Measurements from ENCODE around the gene CST7.

CST7 gene

DNA sequence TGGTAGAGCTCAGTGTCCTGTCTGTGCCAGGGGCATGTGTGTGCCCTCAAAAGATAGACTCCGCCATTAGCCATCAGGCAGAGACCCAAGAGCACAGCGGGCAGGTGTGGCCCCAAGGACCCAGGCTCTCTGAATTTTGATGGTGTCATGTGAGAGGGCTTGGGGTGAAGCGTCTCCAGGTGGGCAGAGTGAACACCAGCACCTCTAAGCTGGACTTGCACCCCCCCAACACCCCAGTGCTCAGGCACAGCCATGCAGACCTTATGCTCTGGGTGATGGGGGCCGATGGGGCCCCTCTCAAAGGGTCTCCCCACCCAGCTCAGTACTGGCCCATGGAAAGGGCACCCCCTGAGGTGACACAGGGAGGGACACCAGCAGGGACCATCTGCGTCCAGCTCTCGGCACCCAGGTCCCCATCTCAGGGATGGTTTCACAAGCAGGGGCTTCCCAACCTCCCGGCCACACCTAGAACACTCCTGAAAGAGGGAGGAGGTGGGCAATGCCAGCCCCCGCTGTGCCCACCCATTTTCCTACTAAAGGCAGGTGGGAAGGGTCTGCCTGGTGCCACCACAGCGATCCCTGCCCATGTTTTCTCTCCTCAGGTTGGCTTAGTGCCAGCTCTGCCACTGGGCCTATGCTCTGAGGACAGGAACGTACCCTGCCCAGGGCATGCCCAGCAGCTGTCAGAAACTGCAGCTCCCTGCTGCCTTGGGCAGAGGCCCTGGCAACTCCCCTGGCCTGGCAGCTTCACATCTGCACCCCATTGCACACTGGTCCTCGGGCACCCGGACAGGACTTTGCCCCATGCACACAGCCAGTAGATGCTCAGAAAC lies 3.5 kb downstream of the CST7 start:
- no peaks in the 10 kb centered on the region for H3K9me3 ChIP-seq (ENCODE audit: insufficient read depth, low read length)
- no peak overlapping the region for H3K4me3 ChIP-seq (ENCODE audit: insufficient read depth, low read length, poor library complexity, severe bottlenecking)
- H3K27ac ChIP-seq (ENCODE audit: low read depth, low read length): no peak overlapping the region
- H3K27me3 ChIP-seq (ENCODE audit: low read length): no peaks in the 10 kb centered on the region
- H3K9ac ChIP-seq (ENCODE audit: low read length): no peak overlapping the region
- no peaks in the 10 kb centered on the region for H3F3A ChIP-seq (ENCODE audit: insufficient read depth)
- H3K9me2 ChIP-seq (replicated peaks; ENCODE audit: insufficient read depth, low read length): no peaks in the 10 kb centered on the region
- no peaks in the 10 kb centered on the region for H3K79me2 ChIP-seq (ENCODE audit: insufficient read depth, low read length)
- no peak overlapping the region for H3K4me2 ChIP-seq (ENCODE audit: low read depth, low read length, poor library complexity, severe bottlenecking)
- H3K36me3 ChIP-seq (ENCODE audit: low read length): no peaks in the 10 kb centered on the region
- no peak overlapping the region for H2AFZ ChIP-seq (ENCODE audit: low read depth, low read length, severe bottlenecking)
- no peaks in the 10 kb centered on the region for H4K20me1 ChIP-seq (ENCODE audit: low read depth, low read length)
- TF ChIP-seq, protein P1, sequence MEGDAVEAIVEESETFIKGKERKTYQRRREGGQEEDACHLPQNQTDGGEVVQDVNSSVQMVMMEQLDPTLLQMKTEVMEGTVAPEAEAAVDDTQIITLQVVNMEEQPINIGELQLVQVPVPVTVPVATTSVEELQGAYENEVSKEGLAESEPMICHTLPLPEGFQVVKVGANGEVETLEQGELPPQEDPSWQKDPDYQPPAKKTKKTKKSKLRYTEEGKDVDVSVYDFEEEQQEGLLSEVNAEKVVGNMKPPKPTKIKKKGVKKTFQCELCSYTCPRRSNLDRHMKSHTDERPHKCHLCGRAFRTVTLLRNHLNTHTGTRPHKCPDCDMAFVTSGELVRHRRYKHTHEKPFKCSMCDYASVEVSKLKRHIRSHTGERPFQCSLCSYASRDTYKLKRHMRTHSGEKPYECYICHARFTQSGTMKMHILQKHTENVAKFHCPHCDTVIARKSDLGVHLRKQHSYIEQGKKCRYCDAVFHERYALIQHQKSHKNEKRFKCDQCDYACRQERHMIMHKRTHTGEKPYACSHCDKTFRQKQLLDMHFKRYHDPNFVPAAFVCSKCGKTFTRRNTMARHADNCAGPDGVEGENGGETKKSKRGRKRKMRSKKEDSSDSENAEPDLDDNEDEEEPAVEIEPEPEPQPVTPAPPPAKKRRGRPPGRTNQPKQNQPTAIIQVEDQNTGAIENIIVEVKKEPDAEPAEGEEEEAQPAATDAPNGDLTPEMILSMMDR (IDR thresholded peaks at IDR 0.05; ENCODE audit: insufficient read depth, low read length, poor library complexity, severe bottlenecking): no peak
- no peak for TF ChIP-seq EZH2phosphoT487 (conservative IDR thresholded peaks at IDR 0.05; ENCODE audit: low read length)

DNA sequence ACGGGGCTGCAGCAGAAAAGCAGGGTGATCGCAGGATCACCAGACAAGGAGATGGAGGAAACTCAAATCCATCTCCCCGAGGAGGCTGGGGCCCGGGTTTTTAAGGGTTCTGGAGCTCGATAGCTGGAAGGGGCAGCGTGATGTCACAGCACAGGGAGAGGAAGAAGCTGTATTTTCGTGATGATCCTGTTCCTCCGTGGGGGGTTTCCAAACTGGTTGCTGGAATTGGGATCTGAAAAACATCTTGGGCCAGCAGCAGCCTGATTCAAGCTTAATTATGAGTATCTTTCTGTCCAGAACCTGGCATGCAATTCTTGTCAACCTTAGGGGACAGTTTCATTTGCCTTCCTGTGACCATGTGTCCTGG lies 4.1 kb downstream of the CST7 start:
- no peak overlapping the region for H3K4me2 ChIP-seq (ENCODE audit: low read depth, low read length, poor library complexity, severe bottlenecking)
- no peaks in the 10 kb centered on the region for H4K20me1 ChIP-seq (ENCODE audit: low read depth, low read length)
- TF ChIP-seq, protein P1 (IDR thresholded peaks at IDR 0.05; ENCODE audit: insufficient read depth, low read length, poor library complexity, severe bottlenecking): no peak
- TF ChIP-seq EZH2phosphoT487 (conservative IDR thresholded peaks at IDR 0.05; ENCODE audit: low read length): no peak
- H3K9me3 ChIP-seq (ENCODE audit: insufficient read depth, low read length): no peaks in the 10 kb centered on the region
- no peaks in the 10 kb centered on the region for H3K27me3 ChIP-seq (ENCODE audit: low read length)
- H3K4me3 ChIP-seq (ENCODE audit: insufficient read depth, low read length, poor library complexity, severe bottlenecking): no peak overlapping the region
- H3K36me3 ChIP-seq (ENCODE audit: low read length): no peaks in the 10 kb centered on the region
- no peaks in the 10 kb centered on the region for H3K79me2 ChIP-seq (ENCODE audit: insufficient read depth, low read length)
- no peaks in the 10 kb centered on the region for H3F3A ChIP-seq (ENCODE audit: insufficient read depth)
- H3K27ac ChIP-seq (ENCODE audit: low read depth, low read length): no peak overlapping the region
- no peaks in the 10 kb centered on the region for H3K9me2 ChIP-seq (replicated peaks; ENCODE audit: insufficient read depth, low read length)
- H3K9ac ChIP-seq (ENCODE audit: low read length): no peak overlapping the region
- H2AFZ ChIP-seq (ENCODE audit: low read depth, low read length, severe bottlenecking): no peak overlapping the region

- no peaks in the 10 kb centered on the region for H4K20me1 ChIP-seq (ENCODE audit: low read depth, low read length)
- no peak overlapping the region for H2AFZ ChIP-seq (ENCODE audit: low read depth, low read length, severe bottlenecking)
- no peaks in the 10 kb centered on the region for H3K9me3 ChIP-seq (ENCODE audit: insufficient read depth, low read length)
- TF ChIP-seq, protein P1 (IDR thresholded peaks at IDR 0.05; ENCODE audit: insufficient read depth, low read length, poor library complexity, severe bottlenecking): no peak
- TF ChIP-seq EZH2phosphoT487 (conservative IDR thresholded peaks at IDR 0.05; ENCODE audit: low read length): no peak
- no peak overlapping the region for H3K4me3 ChIP-seq (ENCODE audit: insufficient read depth, low read length, poor library complexity, severe bottlenecking)
- no peak overlapping the region for H3K9ac ChIP-seq (ENCODE audit: low read length)
- no peaks in the 10 kb centered on the region for H3K27me3 ChIP-seq (ENCODE audit: low read length)
- no peaks in the 10 kb centered on the region for H3K9me2 ChIP-seq (replicated peaks; ENCODE audit: insufficient read depth, low read length)
- H3K4me2 ChIP-seq (ENCODE audit: low read depth, low read length, poor library complexity, severe bottlenecking): no peak overlapping the region
- H3K36me3 ChIP-seq (ENCODE audit: low read length): no peaks in the 10 kb centered on the region
- no peak overlapping the region for H3K27ac ChIP-seq (ENCODE audit: low read depth, low read length)
- no peaks in the 10 kb centered on the region for H3F3A ChIP-seq (ENCODE audit: insufficient read depth)
- no peaks in the 10 kb centered on the region for H3K79me2 ChIP-seq (ENCODE audit: insufficient read depth, low read length)
Observed at GRCh38 chr20:24953621-24954133, 4.6 kb downstream of the CST7 start.
